Spleen (tissue), 11 donors: Measurements from ENCODE around the gene EGFR. TPM values are rescaled to one million over a fixed set of nuclear protein-coding genes. Genes with fewer than 3 reads are reported as not detected.

ENCODE experiments used
- DNase-seq: peaks from one replicate; pipeline ENCODE4 v3.0.0-alpha.2; 2020
- H3K27ac ChIP-seq, 8 donors: fragments of 200-600 bp; sonication (generic) in 7 of 8; 1 replicate in 4 of 8; 2 replicates in 4 of 8; pipeline versions ENCODE4 v1.5.0 to v1.8.0; 2016 to 2021; ENCODE audit warnings: inconsistent platforms in 4 of 8, mild to moderate bottlenecking in 4 of 8, moderate library complexity in 1 of 8
- H3K27me3 ChIP-seq, 7 donors: fragments of 200-600 bp; sonication (generic) in 6 of 7; replicated peaks in 1 of 7; 1 replicate in 4 of 7; 2 replicates in 3 of 7; pipeline versions ENCODE4 v1.5.0 to v1.8.0; 2016 to 2021; ENCODE audit warnings: inconsistent platforms in 3 of 7, mild to moderate bottlenecking in 1 of 7
- H3K36me3 ChIP-seq, 6 donors: fragments of 200-600 bp; sonication (generic) in 5 of 6; 1 replicate in 4 of 6; 2 replicates in 2 of 6; pipeline versions ENCODE4 v1.5.0 to v1.8.0; 2016 to 2021; ENCODE audit warnings: inconsistent platforms in 2 of 6
- H3K4me1 ChIP-seq, 6 donors: fragments of 200-600 bp; sonication (generic) in 5 of 6; 1 replicate in 3 of 6; 2 replicates in 3 of 6; pipeline versions ENCODE4 v1.5.0 to v1.8.0; 2016 to 2021; ENCODE audit warnings: inconsistent platforms in 3 of 6
- H3K4me3 ChIP-seq, 8 donors: fragments of 200-600 bp; sonication (generic) in 7 of 8; 1 replicate in 4 of 8; 2 replicates in 4 of 8; pipeline versions ENCODE4 v1.5.0 to v1.8.0; 2016 to 2021; ENCODE audit warnings: inconsistent platforms in 4 of 8, mild to moderate bottlenecking in 4 of 8, moderate library complexity in 2 of 8
- H3K9me3 ChIP-seq, 8 donors: fragments of 200-600 bp; sonication (generic) in 7 of 8; 1 replicate in 4 of 8; 2 replicates in 4 of 8; pipeline versions ENCODE4 v1.5.0 to v1.8.0; 2016 to 2021; ENCODE audit warnings: inconsistent platforms in 4 of 8
- POLR2A ChIP-seq, 3 donors: fragments of 450-650 bp; IDR thresholded peaks; one replicate each; pipeline ENCODE4 v1.5.1; 2017; ENCODE audit warnings: antibody characterized with exemption in 3 of 3, mild to moderate bottlenecking in 1 of 3
- POLR2AphosphoS5 ChIP-seq, 3 donors: sonication (generic); formaldehyde crosslinking; IDR thresholded peaks; one replicate each; pipeline ENCODE4 v1.5.1; 2017; ENCODE audit warnings: antibody characterized with exemption in 3 of 3
- WGBS, 5 donors: extraction: QIAGEN DNeasy Blood & Tissue Kit in 3 of 5; methylation state at CpG; one replicate each; pipeline versions ENCODE4 v1.1.5 to v1.1.7; 2013 to 2018; 5-methylcytosine and 5-hydroxymethylcytosine counted together
- intact Hi-C: fragments of 100-400 bp; cut with DNase I; formaldehyde crosslinking; loops from one replicate; pipeline ENCODE4 v1.15.0; 2023; ENCODE audit warnings: low total_unique reads
- polyA plus RNA-seq, 3 donors: library from polyadenylated mRNA; stranded (reverse); fragments of 200-250 nt; gene quantifications; one replicate each; pipeline ENCODE4 v1.2.1, GENCODE V29; 2013
- total RNA-seq, 7 donors: library from RNA; depleted of rRNA in 3 of 7; stranded (reverse); fragments of >200 nt in 3 of 7; fragmentation: NEBNext Ultra II Directional in 4 of 7; extraction: Animal tissue kit (Norgen Biotek cat#: 25700) in 4 of 7; gene quantifications; one replicate each; pipeline versions ENCODE4 v1.1.0 to v1.2.1, GENCODE V29; 2016 to 2021
- TF ChIP-seq, protein P1 (sequence below), 11 experiments: fragments of 200-600 bp in 7 of 11; fragments of 450-650 bp in 4 of 11; sonication (generic) in 4 of 11; IDR thresholded peaks in 8 of 11; conservative IDR thresholded peaks in 3 of 11; 1 replicate in 7 of 11; 2 replicates in 4 of 11; pipeline versions ENCODE4 v1.4.0 to v1.8.0; 2016 to 2021; ENCODE audit warnings: antibody characterized with exemption in 11 of 11, inconsistent platforms in 4 of 11, mild to moderate bottlenecking in 1 of 11
- donor health status: healthy with polysubstance abuse.
- donor health status: DM: no; HTN: no; CAD: no; lungs with moderate emphysema.
- donor health status: DM: no; HTN: no; CAD: no.
- donor health status: Bipolar disorder and iron deficiency.
- donor health status: healthy.
- donor health status: DM: no; HTN: no; CAD: no.
- donor health status: DM: yes; HTN: yes; CAD: no.

The EGFR gene
- total and polyA plus RNA-seq, 10 donors: 1.1 to 35.2 (median 24.5) TPM

GRCh38 chr7:55069271-55069792 is 50.5 kb downstream of the EGFR start:
- Histone ChIP-seq H3K9me3 (no peaks in the 10 kb centered on the region), H3K36me3 (no peaks in the 10 kb centered on the region), H3K27ac (no peak overlapping the region), H3K4me1 (peaks cover 0 to 41% (median 14%) of the 10 kb centered on the region in 6 donors), H3K4me3 (no peak overlapping the region), H3K27me3 (peaks cover 0 to 12% (median 0%) of the 10 kb centered on the region in 7 donors)
- WGBS, 5 donors: 76 to 80% (median 78%) methylated on average over 5 of the region's 5 CpGs
- intact Hi-C loops: no loop called here
- TF ChIP-seq POLR2A (IDR thresholded peaks at IDR 0.05): no peak
- TF ChIP-seq, protein P1, sequence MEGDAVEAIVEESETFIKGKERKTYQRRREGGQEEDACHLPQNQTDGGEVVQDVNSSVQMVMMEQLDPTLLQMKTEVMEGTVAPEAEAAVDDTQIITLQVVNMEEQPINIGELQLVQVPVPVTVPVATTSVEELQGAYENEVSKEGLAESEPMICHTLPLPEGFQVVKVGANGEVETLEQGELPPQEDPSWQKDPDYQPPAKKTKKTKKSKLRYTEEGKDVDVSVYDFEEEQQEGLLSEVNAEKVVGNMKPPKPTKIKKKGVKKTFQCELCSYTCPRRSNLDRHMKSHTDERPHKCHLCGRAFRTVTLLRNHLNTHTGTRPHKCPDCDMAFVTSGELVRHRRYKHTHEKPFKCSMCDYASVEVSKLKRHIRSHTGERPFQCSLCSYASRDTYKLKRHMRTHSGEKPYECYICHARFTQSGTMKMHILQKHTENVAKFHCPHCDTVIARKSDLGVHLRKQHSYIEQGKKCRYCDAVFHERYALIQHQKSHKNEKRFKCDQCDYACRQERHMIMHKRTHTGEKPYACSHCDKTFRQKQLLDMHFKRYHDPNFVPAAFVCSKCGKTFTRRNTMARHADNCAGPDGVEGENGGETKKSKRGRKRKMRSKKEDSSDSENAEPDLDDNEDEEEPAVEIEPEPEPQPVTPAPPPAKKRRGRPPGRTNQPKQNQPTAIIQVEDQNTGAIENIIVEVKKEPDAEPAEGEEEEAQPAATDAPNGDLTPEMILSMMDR (IDR thresholded peaks at IDR 0.05 in 8 of 11, conservative IDR thresholded peaks at IDR 0.05 in 3 of 11): no peak
- TF ChIP-seq POLR2AphosphoS5 (IDR thresholded peaks at IDR 0.05): no peak
- DNase-seq: no peak

DNA sequence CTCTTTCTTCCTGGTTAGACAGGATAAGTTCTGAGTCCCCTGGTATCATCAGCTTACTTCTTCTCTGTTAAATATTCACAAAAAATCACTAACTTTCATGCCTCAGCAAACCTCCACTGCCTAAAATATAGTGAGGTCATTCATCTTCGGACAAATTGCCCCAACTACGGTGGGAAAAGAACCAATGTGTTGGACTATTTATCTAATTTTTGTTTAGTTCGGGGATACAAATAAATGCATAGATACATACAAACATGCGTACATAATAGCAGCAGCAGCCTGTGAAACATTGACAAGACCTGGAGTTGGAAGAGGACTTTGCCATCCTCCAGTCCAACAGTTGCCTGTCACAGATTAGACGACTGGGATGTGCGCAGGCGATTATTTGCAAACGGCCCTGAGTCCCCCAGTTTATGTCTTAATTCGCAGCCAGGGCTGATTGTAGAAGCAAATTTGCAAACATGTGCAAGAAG is 51.5 kb downstream of the EGFR start:
- Histone ChIP-seq H3K27me3 (peaks cover 0 to 12% (median 0%) of the 10 kb centered on the region in 7 donors), H3K4me3 (no peak overlapping the region), H3K4me1 (peaks cover 0 to 51% (median 23%) of the 10 kb centered on the region in 6 donors), H3K36me3 (no peaks in the 10 kb centered on the region), H3K9me3 (no peaks in the 10 kb centered on the region), H3K27ac (no peak overlapping the region)
- intact Hi-C loops: no loop called here
- TF ChIP-seq POLR2AphosphoS5 (IDR thresholded peaks at IDR 0.05) (no peak), POLR2A (IDR thresholded peaks at IDR 0.05) (no peak)
- TF ChIP-seq, protein P1 (IDR thresholded peaks at IDR 0.05 in 8 of 11, conservative IDR thresholded peaks at IDR 0.05 in 3 of 11): no peak
- DNase-seq: no peak
- 87 to 95% (median 93%) methylated on average over 9 of the region's 9 CpGs for WGBS, 5 donors

DNA sequence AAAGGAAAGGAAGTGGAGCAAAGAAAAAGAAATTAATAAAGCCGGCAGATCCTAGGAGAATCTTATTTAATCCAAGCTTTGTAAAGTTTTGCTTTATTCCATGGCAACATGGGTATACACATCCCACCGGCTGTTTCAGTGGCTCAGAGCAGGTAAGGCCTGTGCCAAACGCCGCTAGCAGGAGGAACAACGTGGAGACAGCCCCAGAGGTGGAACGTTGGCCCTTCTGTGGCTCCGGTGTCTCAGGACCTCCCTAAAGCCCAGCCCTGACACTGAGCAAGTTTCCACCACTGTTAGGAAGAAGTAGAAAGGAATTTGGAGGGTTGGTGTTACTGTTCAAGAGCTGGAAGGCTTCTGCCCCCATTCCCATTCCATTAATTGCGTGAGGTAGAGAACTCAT is 52.0 kb downstream of the EGFR start:
- H3K27me3 ChIP-seq: peaks cover 0 to 12% (median 0%) of the 10 kb centered on the region in 7 donors
- H3K4me1 ChIP-seq: peaks cover 0 to 56% (median 25%) of the 10 kb centered on the region in 6 donors
- no peaks in the 10 kb centered on the region for H3K9me3 ChIP-seq
- 82 to 92% (median 87%) methylated on average over 6 to 8 of the region's 8 CpGs for WGBS, 5 donors
- H3K36me3 ChIP-seq: no peaks in the 10 kb centered on the region
- intact Hi-C loops: no loop called here
- DNase-seq: no peak
- H3K4me3 ChIP-seq: no peak overlapping the region
- H3K27ac ChIP-seq: no peak overlapping the region
- TF ChIP-seq, protein P1 (IDR thresholded peaks at IDR 0.05 in 8 of 11, conservative IDR thresholded peaks at IDR 0.05 in 3 of 11): no peak
- TF ChIP-seq POLR2AphosphoS5 (IDR thresholded peaks at IDR 0.05): no peak
- TF ChIP-seq POLR2A (IDR thresholded peaks at IDR 0.05): no peak

DNA sequence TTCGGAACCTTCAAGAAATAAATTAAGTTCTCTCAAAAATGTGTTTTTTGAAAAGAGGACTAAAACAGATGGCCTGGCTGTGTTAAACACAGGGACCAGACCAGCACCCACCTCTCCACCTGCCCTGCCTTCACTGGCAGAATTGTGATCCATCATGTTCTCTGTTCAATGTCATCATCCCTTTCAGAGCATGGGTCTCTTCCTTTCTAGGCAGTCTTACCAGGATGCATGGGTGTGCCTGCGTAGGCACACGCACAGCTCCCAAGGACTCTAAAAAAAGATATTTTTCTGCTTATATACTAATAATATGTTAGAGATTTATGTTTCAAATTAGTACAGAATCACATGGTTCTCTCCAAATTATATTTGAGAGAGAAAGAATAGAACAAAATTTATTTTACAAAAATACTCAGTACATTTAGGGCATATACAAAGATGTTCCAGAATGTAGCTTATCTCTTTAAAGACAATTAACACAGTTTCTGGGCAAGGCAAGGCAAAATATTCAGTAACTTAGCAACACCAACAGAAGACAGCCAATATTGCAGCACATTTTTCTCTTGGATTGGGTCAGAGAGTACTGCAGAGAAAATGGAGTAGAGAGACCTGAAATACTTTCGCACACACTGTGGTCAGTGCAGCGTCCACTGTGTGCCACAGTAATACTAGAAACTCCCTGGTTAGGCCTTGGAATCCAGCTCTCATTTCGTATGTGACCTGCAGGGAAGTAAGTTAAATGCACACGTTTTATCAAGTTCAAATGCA is 52.8 kb downstream of the EGFR start:
- H3K4me3 ChIP-seq: no peak overlapping the region
- TF ChIP-seq POLR2A (IDR thresholded peaks at IDR 0.05) (no peak), POLR2AphosphoS5 (IDR thresholded peaks at IDR 0.05) (no peak)
- TF ChIP-seq, protein P1 (IDR thresholded peaks at IDR 0.05 in 8 of 11, conservative IDR thresholded peaks at IDR 0.05 in 3 of 11): no peak
- H3K27me3 ChIP-seq: peaks cover 0 to 5% (median 0%) of the 10 kb centered on the region in 7 donors
- WGBS, 5 donors: 74 to 83% (median 80%) methylated on average over 6 to 7 of the region's 7 CpGs
- no peaks in the 10 kb centered on the region for H3K36me3 ChIP-seq
- intact Hi-C loops: no loop called here
- no peak for DNase-seq
- H3K27ac ChIP-seq: no peak overlapping the region
- no peaks in the 10 kb centered on the region for H3K9me3 ChIP-seq
- peaks cover 0 to 56% (median 27%) of the 10 kb centered on the region in 6 donors for H3K4me1 ChIP-seq
